ENCODE measurements around the gene HIVEP2.

DNA sequence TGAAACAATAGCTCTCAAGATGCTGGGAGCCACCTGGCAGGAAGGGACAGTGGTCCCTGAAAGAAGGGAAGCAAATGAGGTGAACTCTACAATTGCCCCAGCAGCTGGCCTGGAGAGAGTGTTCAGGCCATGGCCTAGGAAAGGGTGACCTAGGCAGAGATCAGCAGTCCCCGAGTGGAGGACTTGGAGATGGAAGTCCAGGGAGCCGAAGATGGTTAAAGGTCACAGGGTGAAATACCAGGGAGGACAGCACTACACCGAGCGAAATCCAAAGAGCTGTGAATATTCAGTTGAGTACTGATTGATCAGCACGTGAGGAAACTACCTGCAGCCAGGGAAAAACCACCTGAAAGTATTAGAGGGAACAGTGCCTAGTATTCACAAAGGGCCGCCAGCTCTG, 133.1 kb downstream of the HIVEP2 start:
- TF ChIP-seq, protein P1, sequence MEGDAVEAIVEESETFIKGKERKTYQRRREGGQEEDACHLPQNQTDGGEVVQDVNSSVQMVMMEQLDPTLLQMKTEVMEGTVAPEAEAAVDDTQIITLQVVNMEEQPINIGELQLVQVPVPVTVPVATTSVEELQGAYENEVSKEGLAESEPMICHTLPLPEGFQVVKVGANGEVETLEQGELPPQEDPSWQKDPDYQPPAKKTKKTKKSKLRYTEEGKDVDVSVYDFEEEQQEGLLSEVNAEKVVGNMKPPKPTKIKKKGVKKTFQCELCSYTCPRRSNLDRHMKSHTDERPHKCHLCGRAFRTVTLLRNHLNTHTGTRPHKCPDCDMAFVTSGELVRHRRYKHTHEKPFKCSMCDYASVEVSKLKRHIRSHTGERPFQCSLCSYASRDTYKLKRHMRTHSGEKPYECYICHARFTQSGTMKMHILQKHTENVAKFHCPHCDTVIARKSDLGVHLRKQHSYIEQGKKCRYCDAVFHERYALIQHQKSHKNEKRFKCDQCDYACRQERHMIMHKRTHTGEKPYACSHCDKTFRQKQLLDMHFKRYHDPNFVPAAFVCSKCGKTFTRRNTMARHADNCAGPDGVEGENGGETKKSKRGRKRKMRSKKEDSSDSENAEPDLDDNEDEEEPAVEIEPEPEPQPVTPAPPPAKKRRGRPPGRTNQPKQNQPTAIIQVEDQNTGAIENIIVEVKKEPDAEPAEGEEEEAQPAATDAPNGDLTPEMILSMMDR (IDR thresholded peaks at IDR 0.05; ENCODE audit: insufficient read depth, low read length), result no peak
- TF ChIP-seq POLR2AphosphoS5 (IDR thresholded peaks at IDR 0.05; ENCODE audit: low read depth), result no peak
- no peak for TF ChIP-seq GABPA (IDR thresholded peaks at IDR 0.05; ENCODE audit: low read depth)
- TF ChIP-seq, protein P2, sequence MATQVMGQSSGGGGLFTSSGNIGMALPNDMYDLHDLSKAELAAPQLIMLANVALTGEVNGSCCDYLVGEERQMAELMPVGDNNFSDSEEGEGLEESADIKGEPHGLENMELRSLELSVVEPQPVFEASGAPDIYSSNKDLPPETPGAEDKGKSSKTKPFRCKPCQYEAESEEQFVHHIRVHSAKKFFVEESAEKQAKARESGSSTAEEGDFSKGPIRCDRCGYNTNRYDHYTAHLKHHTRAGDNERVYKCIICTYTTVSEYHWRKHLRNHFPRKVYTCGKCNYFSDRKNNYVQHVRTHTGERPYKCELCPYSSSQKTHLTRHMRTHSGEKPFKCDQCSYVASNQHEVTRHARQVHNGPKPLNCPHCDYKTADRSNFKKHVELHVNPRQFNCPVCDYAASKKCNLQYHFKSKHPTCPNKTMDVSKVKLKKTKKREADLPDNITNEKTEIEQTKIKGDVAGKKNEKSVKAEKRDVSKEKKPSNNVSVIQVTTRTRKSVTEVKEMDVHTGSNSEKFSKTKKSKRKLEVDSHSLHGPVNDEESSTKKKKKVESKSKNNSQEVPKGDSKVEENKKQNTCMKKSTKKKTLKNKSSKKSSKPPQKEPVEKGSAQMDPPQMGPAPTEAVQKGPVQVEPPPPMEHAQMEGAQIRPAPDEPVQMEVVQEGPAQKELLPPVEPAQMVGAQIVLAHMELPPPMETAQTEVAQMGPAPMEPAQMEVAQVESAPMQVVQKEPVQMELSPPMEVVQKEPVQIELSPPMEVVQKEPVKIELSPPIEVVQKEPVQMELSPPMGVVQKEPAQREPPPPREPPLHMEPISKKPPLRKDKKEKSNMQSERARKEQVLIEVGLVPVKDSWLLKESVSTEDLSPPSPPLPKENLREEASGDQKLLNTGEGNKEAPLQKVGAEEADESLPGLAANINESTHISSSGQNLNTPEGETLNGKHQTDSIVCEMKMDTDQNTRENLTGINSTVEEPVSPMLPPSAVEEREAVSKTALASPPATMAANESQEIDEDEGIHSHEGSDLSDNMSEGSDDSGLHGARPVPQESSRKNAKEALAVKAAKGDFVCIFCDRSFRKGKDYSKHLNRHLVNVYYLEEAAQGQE (IDR thresholded peaks at IDR 0.05; ENCODE audit: insufficient replicate concordance, low read depth), result no peak
- TF ChIP-seq SPI1 (IDR thresholded peaks at IDR 0.05; ENCODE audit: borderline replicate concordance, low read depth), result no peak

Measured in HL-60 (cell line).